ENCODE measurements around the gene ALDH2.

DNA sequence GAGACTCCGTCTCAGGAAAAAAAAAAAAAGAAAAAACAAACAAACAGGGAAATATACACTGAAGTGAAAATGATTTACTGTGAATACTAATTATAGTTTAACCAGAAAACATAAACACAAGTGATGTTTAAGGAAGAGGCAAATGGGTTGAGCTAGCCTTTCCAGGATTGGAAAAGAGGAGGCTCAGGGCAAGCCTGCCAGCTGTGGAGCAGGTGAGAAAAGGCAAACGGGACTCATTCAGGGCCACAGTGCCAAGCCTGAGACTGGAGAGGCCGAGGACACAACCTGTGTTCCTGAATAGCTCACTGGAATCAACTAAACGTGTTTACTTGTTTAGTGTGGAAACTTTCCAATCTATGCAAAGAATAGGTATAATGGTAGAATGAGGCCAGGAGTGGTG lies 39.6 kb downstream of the ALDH2 start:
- TF ChIP-seq, protein P1, sequence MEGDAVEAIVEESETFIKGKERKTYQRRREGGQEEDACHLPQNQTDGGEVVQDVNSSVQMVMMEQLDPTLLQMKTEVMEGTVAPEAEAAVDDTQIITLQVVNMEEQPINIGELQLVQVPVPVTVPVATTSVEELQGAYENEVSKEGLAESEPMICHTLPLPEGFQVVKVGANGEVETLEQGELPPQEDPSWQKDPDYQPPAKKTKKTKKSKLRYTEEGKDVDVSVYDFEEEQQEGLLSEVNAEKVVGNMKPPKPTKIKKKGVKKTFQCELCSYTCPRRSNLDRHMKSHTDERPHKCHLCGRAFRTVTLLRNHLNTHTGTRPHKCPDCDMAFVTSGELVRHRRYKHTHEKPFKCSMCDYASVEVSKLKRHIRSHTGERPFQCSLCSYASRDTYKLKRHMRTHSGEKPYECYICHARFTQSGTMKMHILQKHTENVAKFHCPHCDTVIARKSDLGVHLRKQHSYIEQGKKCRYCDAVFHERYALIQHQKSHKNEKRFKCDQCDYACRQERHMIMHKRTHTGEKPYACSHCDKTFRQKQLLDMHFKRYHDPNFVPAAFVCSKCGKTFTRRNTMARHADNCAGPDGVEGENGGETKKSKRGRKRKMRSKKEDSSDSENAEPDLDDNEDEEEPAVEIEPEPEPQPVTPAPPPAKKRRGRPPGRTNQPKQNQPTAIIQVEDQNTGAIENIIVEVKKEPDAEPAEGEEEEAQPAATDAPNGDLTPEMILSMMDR (IDR thresholded peaks at IDR 0.05), result no peak
- no peak for TF ChIP-seq POLR2AphosphoS5 (IDR thresholded peaks at IDR 0.05)
